Renal cortical epithelial cell (primary cell): ENCODE data around the gene RNF125. TPM values are rescaled to one million over a fixed set of nuclear protein-coding genes. Genes with fewer than 3 reads are reported as not detected.
"Not testable (repeated sequence)": the region's sequence is repeated elsewhere in the genome, so short reads cannot be mapped to it uniquely, and the experiment has no call there.

Source experiments
- DNase-seq: peaks from one replicate; pipeline ENCODE4 v3.0.0-alpha.2; 2011; ENCODE audit warnings: low read depth
- total RNA-seq: library from RNA; depleted of rRNA; stranded (reverse); fragments of >200 nt; gene quantifications from 2 replicates; pipeline ENCODE4 v1.2.3, GENCODE V29; 2014

Gene RNF125
- total RNA-seq, 1 donor from 2014 or later: 1.5 TPM

DNA sequence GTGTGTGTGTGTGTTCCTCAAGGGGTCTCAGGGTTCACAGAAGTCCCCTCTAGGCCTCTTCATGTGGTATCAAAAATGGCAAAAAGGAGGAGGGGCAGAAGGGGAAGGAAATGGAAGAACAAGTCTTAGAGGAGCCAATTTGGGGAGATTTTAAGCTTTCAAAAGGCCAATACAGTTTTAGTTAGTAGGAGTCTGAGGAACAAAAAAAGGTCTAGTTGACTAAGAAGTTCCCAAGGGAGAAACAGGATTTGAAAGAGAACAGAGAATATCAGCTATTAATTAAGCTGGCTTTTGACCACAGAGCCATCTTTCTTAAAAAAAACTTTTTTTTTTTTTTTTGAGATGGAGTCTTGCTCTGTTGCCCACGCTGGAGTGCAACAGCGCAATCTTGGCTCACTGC, 7.1 kb downstream of the RNF125 start:
- no peak for DNase-seq

DNA sequence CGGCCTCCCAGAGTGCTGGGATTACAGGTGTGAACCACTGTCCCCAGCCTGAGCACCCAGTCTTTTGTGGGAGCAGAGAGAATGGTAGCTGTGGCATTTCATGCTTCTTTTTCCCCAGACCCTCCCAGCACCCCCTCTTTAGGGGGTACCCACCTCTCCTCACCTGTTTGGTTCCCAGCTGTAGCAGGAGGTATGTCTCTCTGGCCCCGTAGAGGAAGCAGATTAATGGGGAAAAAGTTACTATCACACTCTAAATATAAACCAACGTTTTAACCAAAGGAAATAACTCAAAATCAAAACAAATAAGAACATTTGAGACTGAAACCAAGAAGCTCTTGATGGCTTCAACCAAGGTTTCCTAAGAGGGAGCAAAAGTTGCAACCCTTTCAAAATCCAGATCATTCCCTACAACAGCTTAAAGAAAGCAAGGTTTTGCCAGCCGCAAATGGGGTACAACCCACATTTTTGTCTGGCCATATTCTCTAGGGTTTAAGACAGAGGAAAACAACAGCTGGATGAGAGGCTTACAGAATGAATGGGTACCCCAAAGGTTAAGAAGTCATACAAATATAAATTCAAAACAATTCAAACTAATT, 8.0 kb downstream of the RNF125 start:
- DNase-seq: no peak

DNA sequence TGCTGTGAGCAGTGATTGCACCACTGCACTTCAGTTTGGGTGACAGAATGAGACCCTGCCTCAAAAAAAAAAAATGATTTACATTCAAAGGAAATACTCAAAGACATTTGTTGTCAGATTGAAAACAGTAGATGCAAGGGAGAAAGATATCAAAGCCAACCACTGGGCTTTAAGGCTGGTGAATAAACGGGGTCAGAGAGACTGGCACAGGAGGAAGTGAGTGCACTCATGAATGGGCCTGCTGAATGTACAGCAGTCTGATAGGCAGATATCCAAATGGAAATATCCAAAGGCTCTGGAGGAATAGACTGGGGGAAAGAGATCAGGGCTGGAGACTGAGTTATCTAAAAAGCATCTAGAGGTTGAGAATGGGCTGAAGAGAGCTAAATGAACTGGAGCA, 10.9 kb downstream of the RNF125 start:
- DNase-seq: no peak

DNA sequence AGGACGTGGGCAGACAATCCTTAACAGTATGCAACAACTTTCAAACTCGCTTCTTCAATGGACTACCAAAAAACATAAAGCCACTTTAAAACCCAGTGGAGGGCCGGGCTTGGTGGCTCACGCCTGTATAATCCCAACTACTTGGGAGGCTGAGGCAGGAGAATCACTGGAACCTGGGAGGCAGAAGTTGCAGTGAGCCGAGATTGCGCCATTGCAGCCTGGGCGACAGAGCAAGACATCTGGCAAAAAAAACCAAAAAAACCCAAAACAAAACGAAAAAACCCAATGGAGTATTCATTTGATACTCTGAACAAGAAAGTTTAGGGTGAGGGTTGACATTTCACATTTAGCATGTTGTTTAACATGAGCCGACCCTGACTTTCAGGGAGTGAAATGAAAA, 14.0 kb downstream of the RNF125 start:
- DNase-seq: no peak

DNA sequence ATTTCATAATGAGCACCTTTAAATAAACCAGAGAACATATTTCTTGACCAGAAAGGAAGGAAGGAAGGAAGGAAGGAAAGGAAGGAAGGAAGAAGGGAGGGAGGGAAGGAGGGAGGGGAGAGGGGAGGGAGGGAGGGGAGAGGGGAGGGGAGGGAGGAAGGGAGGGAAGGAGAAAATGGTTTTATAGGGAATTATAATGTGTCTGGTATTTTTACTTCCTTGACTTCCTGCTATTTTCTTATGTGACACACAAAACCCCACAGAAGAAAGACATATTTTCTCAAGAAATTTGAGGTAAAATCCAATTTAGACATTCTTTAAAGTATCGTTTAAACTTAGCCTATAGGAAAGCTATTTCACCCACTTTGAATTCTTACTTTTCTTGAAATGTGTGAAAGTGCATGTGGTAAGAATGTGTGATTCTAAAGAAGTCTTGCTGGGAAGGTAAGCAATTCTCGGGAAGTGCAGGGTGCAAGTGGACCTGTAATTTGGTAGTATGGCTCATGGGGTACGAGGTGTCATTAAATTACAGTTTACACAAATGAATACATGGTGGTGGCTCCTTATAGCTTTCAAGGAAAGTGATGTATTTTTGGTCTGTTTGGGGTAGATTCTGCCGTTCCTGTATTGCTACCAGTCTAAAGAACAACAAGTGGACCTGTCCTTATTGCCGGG, 18.0 kb downstream of the RNF125 start:
- DNase-seq: no peak

DNA sequence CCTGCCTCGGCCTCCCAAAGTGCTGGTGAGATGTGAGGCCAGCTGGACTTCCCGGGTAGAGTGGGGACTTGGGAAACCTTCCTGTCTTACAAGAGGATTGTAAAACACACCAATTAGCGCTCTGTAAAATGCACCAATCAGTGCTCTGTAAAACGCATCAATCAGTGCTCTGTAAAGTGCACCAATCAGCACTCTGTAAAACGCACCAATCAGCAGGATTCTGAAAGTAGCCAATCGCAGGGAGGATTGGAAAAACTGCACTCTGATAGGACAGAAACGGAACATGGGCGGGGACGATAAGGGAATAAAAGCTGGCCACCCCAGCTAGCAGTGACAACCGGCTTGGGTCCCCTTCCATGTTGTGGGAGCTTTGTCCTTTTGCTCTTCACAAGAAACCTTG, 19.0 kb downstream of the RNF125 start:
- DNase-seq: no peak

DNA sequence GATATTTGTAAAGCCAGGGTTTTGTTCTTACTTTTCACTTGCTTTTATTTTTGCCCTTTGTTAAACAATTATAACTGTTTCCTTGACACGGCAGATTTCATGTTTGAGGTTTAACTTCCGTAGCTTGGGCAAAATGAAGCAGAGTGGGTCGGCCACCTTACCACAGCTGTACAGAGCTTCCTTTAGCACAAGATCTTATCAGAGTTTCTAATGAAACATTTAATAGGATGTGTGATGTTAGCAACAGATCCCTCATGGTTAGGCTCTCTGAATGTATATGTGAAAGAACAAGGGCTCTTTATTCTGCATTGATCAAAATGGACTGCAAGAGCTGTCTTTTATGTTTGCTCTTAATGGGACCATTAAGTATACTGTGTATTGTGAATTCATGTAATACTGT, 22.3 kb downstream of the RNF125 start:
- DNase-seq: no peak

DNA sequence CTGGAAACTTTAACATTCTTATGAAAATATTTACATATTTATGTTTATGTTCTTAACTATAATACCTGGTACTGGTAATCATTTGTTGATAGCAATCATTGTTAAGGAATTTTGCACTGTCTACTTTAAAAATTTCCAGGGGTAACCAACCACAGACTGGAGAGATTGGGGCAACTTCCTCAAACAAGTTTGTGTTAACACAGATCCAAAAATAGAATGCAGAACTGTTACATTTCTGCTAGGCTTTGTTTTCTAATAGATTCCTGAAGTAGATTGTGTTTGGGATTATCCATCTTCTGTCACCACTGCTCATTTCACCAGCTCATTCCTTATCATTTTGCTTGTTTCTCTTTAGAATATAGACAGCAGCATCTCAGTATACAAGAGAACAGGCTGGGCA, 23.7 kb downstream of the RNF125 start:
- no peak for DNase-seq

DNA sequence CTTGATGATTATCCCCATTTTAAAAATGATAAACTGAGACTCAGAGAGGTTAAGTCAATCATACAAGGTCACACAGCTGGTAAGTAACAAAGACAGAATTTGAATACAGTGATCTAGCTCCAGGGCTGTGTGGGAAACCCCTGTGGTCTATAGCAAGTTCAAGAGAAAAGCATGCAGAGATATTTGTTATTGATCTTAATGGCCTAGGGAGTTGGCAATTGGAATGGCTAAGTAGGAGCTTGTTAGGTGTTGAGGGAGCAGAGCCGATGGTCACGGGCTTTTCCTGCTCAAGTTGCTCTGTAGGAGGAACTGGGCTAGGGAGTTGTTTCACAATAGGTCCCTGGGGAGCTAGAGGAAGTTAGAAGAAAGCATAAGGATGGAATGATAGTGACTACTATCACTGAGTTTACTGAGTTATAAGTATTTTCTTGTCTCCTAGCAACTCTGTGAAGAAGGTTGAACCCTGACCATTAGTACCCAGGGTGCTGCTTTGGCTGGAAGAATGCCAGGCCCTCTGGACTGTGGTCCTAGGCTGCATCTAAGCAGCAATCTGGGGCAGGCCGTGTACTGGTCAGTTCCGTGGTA, 30.0 kb downstream of the RNF125 start:
- DNase-seq: peak; percentile 62

DNA sequence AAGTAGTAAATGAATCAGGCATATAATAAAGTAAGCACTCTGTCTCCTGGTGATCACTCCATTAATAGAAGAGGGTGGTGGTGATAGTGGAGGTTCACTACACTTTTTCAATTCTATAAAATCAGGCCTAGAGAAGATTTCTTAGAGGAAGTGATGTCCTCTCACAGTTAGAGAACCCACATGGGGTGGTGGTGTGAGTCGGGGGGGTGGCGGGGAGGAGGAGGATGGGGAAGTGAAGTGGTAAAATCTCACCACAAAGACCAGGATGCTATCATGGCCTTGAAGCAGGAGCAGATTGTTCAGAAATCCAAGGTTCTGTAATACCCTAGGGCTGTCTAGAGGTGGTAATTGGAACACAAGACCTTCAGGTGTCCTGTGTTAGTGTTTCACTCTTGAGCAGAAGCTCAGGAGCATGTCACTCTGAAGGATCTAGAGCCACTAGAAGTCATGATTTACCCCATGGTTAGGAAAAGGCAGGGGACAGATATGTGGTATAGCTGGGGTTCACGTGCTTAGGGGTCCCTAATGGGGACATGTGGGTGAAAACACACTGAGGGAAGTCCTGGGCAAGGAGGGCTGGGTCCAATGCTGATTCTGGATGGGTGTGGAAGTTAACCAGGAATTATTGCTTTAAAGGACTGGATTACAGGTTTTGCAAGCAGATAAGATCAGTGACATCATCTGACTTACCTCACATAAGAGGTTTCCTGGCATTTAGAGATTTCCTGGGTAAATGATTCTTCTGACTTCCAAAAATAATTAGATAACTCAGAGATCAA, 31.0 kb downstream of the RNF125 start:
- peak; percentile 32 for DNase-seq

DNA sequence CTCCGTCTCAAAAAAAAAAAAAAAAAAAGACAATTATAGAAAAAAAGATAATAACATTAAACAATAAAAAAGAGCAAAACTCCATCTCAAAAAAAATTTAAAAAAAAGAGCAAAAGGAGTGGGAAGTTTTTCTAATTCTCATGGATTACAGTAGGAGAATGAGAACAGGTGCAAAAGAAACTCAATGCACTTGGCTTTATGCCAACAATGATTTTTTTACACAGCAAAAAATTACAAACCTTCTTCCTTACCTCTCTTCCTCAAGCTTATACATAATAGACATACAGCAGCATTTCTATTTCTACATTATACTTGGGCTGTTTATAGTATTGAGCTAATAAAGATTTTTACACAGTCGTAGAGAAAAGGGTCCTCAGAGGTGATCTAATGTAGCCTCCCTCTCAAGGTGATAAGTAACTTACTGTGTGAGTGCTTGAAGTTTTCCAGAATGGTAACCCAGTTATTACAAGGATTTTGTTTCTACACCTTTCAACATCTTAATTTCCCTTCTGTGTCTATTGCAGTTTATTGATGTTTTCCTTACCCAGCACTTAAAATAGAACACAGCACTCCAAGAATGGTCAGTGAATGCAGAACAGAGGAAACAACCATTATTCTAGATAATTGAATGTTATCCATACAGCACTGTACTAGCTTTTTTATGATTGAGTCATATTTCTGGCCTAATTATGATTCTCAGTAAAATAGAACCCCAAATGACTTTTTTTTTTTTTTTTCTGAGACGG, 38.2 kb downstream of the RNF125 start:
- no peak for DNase-seq

DNA sequence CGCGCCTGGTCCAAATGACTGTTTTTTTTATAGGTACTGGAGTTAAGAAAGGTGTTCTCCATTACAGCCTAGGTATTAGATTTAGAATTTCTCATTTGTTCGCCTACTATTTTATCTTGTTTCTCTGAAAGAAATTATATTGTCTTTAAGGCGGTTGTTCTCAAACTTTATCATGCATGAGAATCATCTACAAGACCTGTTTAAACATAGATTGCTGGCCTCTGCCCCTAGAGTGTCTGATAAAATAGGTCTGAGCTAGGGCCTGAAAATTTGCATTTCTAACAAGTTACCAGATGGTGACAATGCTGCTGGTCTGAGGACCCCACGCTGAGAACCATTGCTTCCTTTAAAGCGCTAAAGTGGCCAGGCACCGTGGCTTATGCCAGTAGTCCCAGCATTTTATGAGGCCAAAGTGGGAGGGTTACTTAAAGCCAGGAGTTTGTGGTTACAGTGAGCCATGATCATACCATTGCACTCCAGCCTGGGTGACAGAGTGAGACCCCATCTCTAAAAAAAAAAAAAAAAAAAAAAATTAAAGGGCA, 39.1 kb downstream of the RNF125 start:
- DNase-seq: no peak

DNA sequence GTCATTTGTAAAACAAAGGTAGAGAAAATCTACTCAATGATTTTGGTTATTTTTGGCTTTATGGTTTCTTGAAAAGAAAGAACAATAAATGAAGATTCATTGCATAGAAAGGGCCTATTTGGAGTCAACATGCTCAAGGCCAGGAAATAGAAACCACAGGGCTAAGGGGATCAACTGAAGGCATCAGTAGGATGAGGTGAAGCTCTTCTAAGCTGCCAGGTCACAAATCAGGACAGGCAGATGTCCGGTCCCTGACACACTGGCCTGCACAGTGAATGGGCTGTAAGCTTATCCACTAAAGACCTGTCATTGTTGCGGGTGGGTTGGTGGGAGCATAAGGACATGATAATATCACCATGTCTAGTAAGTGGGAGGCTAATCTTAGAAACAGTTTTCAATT, 41.4 kb downstream of the RNF125 start:
- no peak for DNase-seq

DNA sequence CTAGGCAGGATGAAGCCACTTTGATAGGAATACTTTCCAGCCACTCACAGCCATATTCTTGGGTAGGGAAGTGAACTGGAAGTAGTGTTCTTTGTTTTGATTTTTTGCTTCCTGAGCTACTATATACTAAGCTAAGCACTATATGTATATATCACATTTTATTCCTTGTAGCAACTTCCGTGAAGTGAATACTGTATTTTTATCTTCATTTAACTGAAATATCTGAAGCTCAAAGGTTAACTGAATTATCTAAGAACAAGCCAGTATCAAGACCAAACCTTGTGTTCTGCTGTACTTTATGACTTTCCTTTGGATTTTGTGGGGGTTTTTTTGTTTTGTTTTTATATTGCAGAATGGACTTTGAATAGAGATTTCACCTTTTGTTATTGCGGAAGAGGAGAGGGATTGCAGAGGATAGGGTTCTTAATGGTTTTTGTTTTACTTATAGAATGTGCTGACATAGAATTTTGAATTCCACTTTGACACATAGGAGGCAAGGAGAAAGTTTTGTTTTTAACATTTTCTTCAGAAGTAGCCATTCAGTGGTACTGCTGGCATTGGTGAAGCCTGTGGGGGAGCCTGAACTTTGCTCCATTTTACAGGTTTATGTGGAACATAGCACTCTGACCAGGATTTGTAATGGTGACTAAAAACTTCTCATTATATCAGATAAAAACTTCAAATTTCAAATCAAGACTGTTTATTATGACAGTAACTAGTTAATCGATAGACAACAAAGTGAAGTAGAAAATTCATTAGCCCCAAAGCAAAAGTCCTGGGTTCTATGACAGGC, 48.9 kb downstream of the RNF125 start:
- DNase-seq: no peak

DNA sequence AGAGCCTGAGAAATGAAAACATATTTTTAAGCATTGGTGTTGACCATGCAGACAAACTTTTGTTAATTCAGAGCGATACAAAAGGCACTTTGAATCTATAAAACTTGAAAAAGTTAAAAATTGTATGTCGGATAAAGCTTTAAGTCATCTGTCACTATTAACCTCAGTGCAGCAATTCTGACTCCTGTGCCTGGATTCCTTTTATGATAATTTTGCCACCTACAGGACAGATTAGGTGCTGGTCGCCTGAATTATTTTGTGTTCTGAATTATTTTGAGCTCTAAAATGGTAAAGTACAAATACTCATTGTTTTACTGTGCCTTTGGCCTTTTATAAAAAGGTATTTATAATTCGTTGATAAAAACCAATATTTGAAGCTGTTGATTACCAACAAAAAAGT, 53.7 kb downstream of the RNF125 start:
- DNase-seq: peak; percentile 21

DNA sequence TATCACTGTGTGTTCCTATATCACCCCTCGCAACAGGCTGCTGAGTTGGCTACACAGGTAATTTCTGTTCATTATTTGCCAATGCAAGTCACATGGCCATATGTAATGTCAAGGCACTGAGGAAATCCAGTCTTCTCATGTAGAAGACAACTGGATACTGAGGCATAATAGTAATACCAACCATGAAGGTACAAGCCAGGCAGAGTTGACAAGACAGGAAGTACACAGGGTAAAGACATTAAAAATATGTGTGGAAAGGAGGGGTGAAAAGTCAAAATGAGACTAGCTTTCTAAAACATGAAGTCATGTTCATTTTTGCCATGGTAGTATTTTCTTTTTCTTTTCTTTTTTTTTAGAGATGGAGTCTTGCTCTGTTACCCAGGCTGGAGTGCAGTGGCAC, 55.6 kb downstream of the RNF125 start:
- DNase-seq: no peak

DNA sequence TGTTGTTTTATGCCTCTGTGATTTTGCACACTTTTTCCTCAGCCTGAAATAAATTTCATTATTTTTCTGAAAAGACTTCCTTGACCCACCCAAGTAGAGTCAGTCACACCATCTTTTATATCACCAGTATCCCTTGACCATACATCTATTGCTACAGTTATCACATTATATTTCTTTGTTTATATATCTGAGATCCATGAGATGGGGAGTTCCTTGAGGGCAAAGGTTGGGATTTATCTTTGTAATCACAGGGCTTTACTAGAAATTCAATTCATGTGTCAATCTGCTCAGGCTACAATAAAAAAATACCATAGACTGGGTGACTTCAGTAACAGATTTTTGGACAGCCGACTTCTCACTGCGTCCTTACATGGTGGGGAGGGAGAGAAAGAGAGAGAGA, 60.2 kb downstream of the RNF125 start:
- DNase-seq: no peak

DNA sequence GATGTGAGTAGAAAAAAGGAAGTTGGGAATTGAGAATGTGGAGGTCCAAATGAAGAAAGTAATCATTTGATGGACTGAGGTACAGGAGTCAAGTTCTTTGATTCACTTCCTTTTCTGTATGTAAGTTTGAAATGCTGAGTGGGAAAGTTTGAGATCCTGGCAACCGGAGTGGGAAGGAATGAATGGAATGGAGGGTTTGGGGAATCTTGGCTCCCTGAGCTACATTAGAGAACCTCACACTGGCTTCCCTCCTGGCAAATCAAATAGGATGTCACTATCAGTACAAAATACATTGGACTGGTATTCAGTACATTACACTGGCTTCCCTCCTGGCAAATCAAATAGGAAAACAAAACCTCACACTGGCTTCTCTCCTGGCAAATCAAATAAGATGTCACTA, 63.3 kb downstream of the RNF125 start:
- peak; percentile 5 for DNase-seq

DNA sequence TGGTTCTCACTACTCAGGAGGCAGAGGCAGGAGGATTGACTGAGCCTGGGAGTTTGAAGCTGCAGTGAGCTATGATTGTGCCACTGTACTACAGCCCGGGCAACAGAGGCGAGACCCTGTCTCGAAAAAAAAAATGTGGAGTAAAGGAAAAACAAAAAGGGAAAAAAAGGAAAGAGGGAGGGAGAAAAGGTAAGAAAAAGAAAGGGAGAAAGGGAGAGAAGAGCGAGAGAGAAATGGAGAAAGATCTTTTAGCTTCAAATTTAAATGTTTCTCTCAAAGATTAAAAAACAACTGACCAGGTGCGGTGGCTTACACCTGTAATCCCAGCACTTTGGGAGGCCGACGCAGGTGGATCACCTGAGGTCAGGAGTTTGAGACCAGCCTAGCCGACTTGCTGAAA, 65.2 kb downstream of the RNF125 start:
- DNase-seq: no peak

DNA sequence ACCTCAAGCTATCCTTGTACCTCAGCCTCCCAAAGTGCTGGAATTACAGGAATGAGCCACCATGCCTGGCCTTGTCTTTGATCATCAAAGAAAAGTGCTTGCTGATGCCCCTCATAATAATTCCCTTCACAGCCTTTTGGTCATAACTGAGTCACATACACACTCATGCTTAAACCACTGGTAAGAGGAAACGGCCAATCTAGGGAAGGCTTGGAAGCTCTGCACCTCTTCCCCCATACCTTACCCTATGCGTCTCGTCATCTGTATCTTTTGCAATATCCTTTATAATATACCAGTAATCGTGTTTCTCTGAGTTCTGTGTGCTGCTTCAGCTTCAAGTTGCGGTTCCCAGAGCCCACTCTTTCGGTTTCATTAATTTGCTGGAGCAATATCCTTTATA, 68.3 kb downstream of the RNF125 start:
- peak; percentile 13 for DNase-seq

DNA sequence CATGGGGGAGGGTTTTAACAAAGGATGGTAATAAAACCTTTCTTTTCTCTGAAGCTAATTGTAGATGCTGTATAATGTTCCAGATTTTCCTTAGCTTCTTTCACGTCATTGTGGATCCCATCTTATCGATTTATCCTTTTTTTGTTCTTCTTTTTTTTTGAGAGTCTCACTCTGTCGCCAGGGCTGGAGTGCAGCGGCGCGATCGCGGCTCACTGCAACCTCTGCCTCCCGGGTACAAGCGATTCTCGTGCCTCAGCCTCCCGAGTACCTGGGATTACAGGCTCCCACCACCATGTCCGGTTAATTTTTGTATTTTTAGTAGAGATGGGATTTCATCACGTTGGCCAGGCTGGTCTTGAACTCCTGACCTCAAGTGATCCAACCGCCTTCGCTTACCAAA, 72.2 kb downstream of the RNF125 start:
- DNase-seq: not testable (repeated sequence)
